ENCODE data around the gene FNDC7. TPM values are rescaled to one million over a fixed set of nuclear protein-coding genes. Genes with fewer than 3 reads are reported as not detected.
"Not testable (repeated sequence)": the region's sequence is repeated elsewhere in the genome, so short reads cannot be mapped to it uniquely, and the experiment has no call there.

The FNDC7 gene
- not detected for total RNA-seq
- long read RNA-seq, result 0 reads

GRCh38 chr1:108712606-108713150 is at the start of gene FNDC7:
Gene FNDC7 (plus strand): TSS chr1:108712908. CDS start chr1:108712934, 26 bp downstream.
- DNase-seq (no peak), ATAC-seq (no peak)
- intact Hi-C loops (cut with DNase I, micrococcal nuclease), result no loop called here

GRCh38 chr1:108663074-108663473 is 49.6 kb upstream of the FNDC7 start:
- DNase-seq, result no peak
- intact Hi-C loops (cut with DNase I, micrococcal nuclease), result no loop called here
- no peak for ATAC-seq

GRCh38 chr1:108664481-108664880 is 48.2 kb upstream of the FNDC7 start:
- DNase-seq (no peak), ATAC-seq (no peak)
- intact Hi-C loops (cut with DNase I, micrococcal nuclease), result no loop called here

- ATAC-seq (no peak), DNase-seq (no peak)
- intact Hi-C loops (cut with DNase I, micrococcal nuclease), result no loop called here
These were observed 47.6 kb upstream of the FNDC7 start for GRCh38 chr1:108665067-108665466.

GRCh38 chr1:108665771-108666170 is 46.9 kb upstream of the FNDC7 start:
- no peak for ATAC-seq
- intact Hi-C loops (cut with DNase I, micrococcal nuclease), result no loop called here
- no peak for DNase-seq

- intact Hi-C loops (cut with DNase I, micrococcal nuclease), result not testable (repeated sequence)
These were observed 45.3 kb upstream of the FNDC7 start for GRCh38 chr1:108667422-108667821.

GRCh38 chr1:108668777-108669176 is 43.9 kb upstream of the FNDC7 start:
- no peak for ATAC-seq
- intact Hi-C loops (cut with DNase I, micrococcal nuclease), result no loop called here
- DNase-seq, result no peak

More at GRCh38 chr1:108667422-108667821, 45.3 kb upstream of the FNDC7 start:
- DNase-seq, ATAC-seq: not testable (repeated sequence)

- no peak for ATAC-seq
- intact Hi-C loops (cut with DNase I, micrococcal nuclease), result no loop called here
These were observed 43.0 kb upstream of the FNDC7 start for GRCh38 chr1:108669679-108670078.

GRCh38 chr1:108670131-108670773 is 42.5 kb upstream of the FNDC7 start:
- intact Hi-C loops (cut with DNase I, micrococcal nuclease), result no loop called here
- DNase-seq, result no peak
- ATAC-seq, result no peak

More at GRCh38 chr1:108669679-108670078, 43.0 kb upstream of the FNDC7 start:
- DNase-seq, result no peak

- intact Hi-C loops (cut with DNase I, micrococcal nuclease), result no loop called here
- no peak for ATAC-seq
These were observed 41.6 kb upstream of the FNDC7 start for GRCh38 chr1:108671143-108671542.

GRCh38 chr1:108678706-108679105 is 34.0 kb upstream of the FNDC7 start:
- intact Hi-C loops (cut with DNase I, micrococcal nuclease), result no loop called here

More at GRCh38 chr1:108671143-108671542, 41.6 kb upstream of the FNDC7 start:
- DNase-seq, result no peak

GRCh38 chr1:108679586-108680213 is 33.0 kb upstream of the FNDC7 start:
- intact Hi-C loops (cut with DNase I, micrococcal nuclease), result no loop called here
- ATAC-seq (no peak), DNase-seq (no peak)

More at GRCh38 chr1:108678706-108679105, 34.0 kb upstream of the FNDC7 start:
- DNase-seq (no peak), ATAC-seq (no peak)

- intact Hi-C loops (cut with DNase I, micrococcal nuclease); ATAC-seq; DNase-seq: not testable (repeated sequence)
These were observed 31.0 kb upstream of the FNDC7 start for GRCh38 chr1:108681701-108682100.

GRCh38 chr1:108685529-108685928 is 27.2 kb upstream of the FNDC7 start:
- intact Hi-C loops (cut with DNase I, micrococcal nuclease), result no loop called here
- DNase-seq, result no peak
- no peak for ATAC-seq

GRCh38 chr1:108686614-108687313 is 25.9 kb upstream of the FNDC7 start:
- intact Hi-C loops (cut with DNase I, micrococcal nuclease), result no loop called here
- DNase-seq (no peak), ATAC-seq (no peak)

- peak; percentile 20 for ATAC-seq
- intact Hi-C loops (cut with DNase I, micrococcal nuclease), result no loop called here
These were observed 21.4 kb upstream of the FNDC7 start for GRCh38 chr1:108691128-108691941.

GRCh38 chr1:108691942-108692723 is 20.6 kb upstream of the FNDC7 start, which contains the start of gene PRPF38B:
Gene PRPF38B (plus strand): TSS chr1:108692310. CDS start chr1:108692592, 282 bp downstream.
- intact Hi-C loops (cut with DNase I, micrococcal nuclease), result no loop called here

More at GRCh38 chr1:108691128-108691941, 21.4 kb upstream of the FNDC7 start:
- no peak for DNase-seq

More at GRCh38 chr1:108691942-108692723, 20.6 kb upstream of the FNDC7 start, which contains the start of gene PRPF38B:
- ATAC-seq (peak; percentile 93), DNase-seq (peak; percentile 94 to 96)

All from left colon (tissue), 2 donors.